Tibial artery (tissue), 4 donors: ENCODE data around the gene NOX5.

Experiments used
- DNase-seq, 2 donors: peaks; one replicate each; pipeline ENCODE4 v3.0.0-alpha.2; 2019
- H3K27ac ChIP-seq, 2 donors: fragments of 200-600 bp; sonication (generic) in 1 of 2; 1 replicate in 1 of 2; 2 replicates in 1 of 2; pipeline ENCODE4 v1.5.1; 2018 to 2019; ENCODE audit warnings: mild to moderate bottlenecking in 1 of 2
- H3K27me3 ChIP-seq, 2 donors: fragments of 200-600 bp; sonication (generic) in 1 of 2; one replicate each; pipeline versions ENCODE4 v1.5.1 to v1.6.0; 2016 to 2019
- H3K36me3 ChIP-seq, 3 donors: fragments of 200-600 bp; sonication (generic) in 2 of 3; one replicate each; pipeline ENCODE4 v1.5.1; 2016 to 2019; ENCODE audit warnings: mild to moderate bottlenecking in 2 of 3
- H3K4me1 ChIP-seq, 4 donors: fragments of 200-600 bp; sonication (generic) in 2 of 4; 1 replicate in 3 of 4; 2 replicates in 1 of 4; pipeline ENCODE4 v1.5.1; 2016 to 2019
- H3K4me3 ChIP-seq, 2 donors: fragments of 200-600 bp; sonication (generic) in 1 of 2; 1 replicate in 1 of 2; 2 replicates in 1 of 2; pipeline ENCODE4 v1.5.1; 2018 to 2019; ENCODE audit warnings: mild to moderate bottlenecking in 2 of 2
- H3K9me3 ChIP-seq, 3 donors: fragments of 200-600 bp; sonication (generic) in 1 of 3; one replicate each; pipeline ENCODE4 v1.5.1; 2016 to 2019
- CTCF ChIP-seq, 2 experiments: fragments of 200-600 bp in 1 of 2; fragments of 450-650 bp in 1 of 2; IDR thresholded peaks; one replicate each; pipeline ENCODE4 v1.5.1; 2017 to 2019; ENCODE audit warnings: antibody characterized with exemption in 2 of 2, mild to moderate bottlenecking in 1 of 2, moderate library complexity in 1 of 2
- intact Hi-C: fragments of 100-400 bp; cut with DNase I; formaldehyde crosslinking; loops from one replicate; pipeline ENCODE4 v1.15.0; 2023; ENCODE audit warnings: low total_unique reads

The NOX5 gene

GRCh38 chr15:69060744-69061143 is 46.2 kb downstream of the NOX5 start:
- Histone ChIP-seq H3K9me3 (no peaks in the 10 kb centered on the region), H3K4me3 (no peak overlapping the region), H3K27ac (no peak overlapping the region), H3K4me1 (no peaks in the 10 kb centered on the region), H3K27me3 (peaks cover 0 to 13% of the 10 kb centered on the region in 2 donors), H3K36me3 (no peaks in the 10 kb centered on the region)
- intact Hi-C loops, result no loop called here
- no peak for DNase-seq
- TF ChIP-seq CTCF (IDR thresholded peaks at IDR 0.05), result no peak

- intact Hi-C loops, result no loop called here
- H3K4me1 ChIP-seq, result no peaks in the 10 kb centered on the region
- no peak overlapping the region for H3K4me3 ChIP-seq
- DNase-seq, result no peak
- no peaks in the 10 kb centered on the region for H3K9me3 ChIP-seq
- H3K27me3 ChIP-seq, result peaks cover 0 to 9% of the 10 kb centered on the region in 2 donors
- no peaks in the 10 kb centered on the region for H3K36me3 ChIP-seq
- TF ChIP-seq CTCF (IDR thresholded peaks at IDR 0.05), result no peak
- H3K27ac ChIP-seq, result no peak overlapping the region
These were observed 46.9 kb downstream of the NOX5 start for GRCh38 chr15:69061414-69061842.

GRCh38 chr15:69064649-69065048 is 50.2 kb downstream of the NOX5 start:
- H3K27me3 ChIP-seq, result no peaks in the 10 kb centered on the region
- TF ChIP-seq CTCF (IDR thresholded peaks at IDR 0.05), result no peak
- H3K9me3 ChIP-seq, result no peaks in the 10 kb centered on the region
- no peak overlapping the region for H3K27ac ChIP-seq
- intact Hi-C loops, result no loop called here
- no peaks in the 10 kb centered on the region for H3K36me3 ChIP-seq
- DNase-seq, result no peak
- no peak overlapping the region for H3K4me3 ChIP-seq
- no peaks in the 10 kb centered on the region for H3K4me1 ChIP-seq

- no peak overlapping the region for H3K27ac ChIP-seq
- no peaks in the 10 kb centered on the region for H3K36me3 ChIP-seq
- no peak for TF ChIP-seq CTCF (IDR thresholded peaks at IDR 0.05)
- no peaks in the 10 kb centered on the region for H3K9me3 ChIP-seq
- no peak for DNase-seq
- H3K4me1 ChIP-seq, result no peaks in the 10 kb centered on the region
- intact Hi-C loops, result no loop called here
- H3K27me3 ChIP-seq, result no peaks in the 10 kb centered on the region
- no peak overlapping the region for H3K4me3 ChIP-seq
These were observed 51.8 kb downstream of the NOX5 start for GRCh38 chr15:69066007-69066995.

- Histone ChIP-seq H3K9me3 (no peaks in the 10 kb centered on the region), H3K4me1 (no peaks in the 10 kb centered on the region), H3K27ac (no peak overlapping the region), H3K27me3 (no peaks in the 10 kb centered on the region), H3K36me3 (no peaks in the 10 kb centered on the region), H3K4me3 (no peak overlapping the region)
- intact Hi-C loops, result no loop called here
- DNase-seq, result no peak
- no peak for TF ChIP-seq CTCF (IDR thresholded peaks at IDR 0.05)
These were observed 52.8 kb downstream of the NOX5 start for GRCh38 chr15:69067296-69067695.
